NCI-H774 (cell line): ENCODE results near the gene DZIP3.
"Not testable (repeated sequence)": the region's sequence is repeated elsewhere in the genome, so short reads cannot be mapped to it uniquely, and the experiment has no call there.

Experiments
- DNase-seq: peaks from one replicate; lab custom pipeline; 2025; lab: John Stamatoyannopoulos, UW

DZIP3 gene

GRCh38 chr3:108692286-108692685, 102.8 kb downstream of the DZIP3 start:
- not testable (repeated sequence) for DNase-seq

- no peak for DNase-seq
These were observed 108.9 kb downstream of the DZIP3 start for GRCh38 chr3:108698461-108698860.

GRCh38 chr3:108705045-108705444, 115.5 kb downstream of the DZIP3 start:
- no peak for DNase-seq

- DNase-seq = no peak
These were observed 123.5 kb downstream of the DZIP3 start for GRCh38 chr3:108713009-108713516.

- no peak for DNase-seq
These were observed 124.3 kb downstream of the DZIP3 start for GRCh38 chr3:108713816-108714215.

GRCh38 chr3:108718454-108718853, 128.9 kb downstream of the DZIP3 start:
- no peak for DNase-seq

GRCh38 chr3:108719178-108719806, 129.8 kb downstream of the DZIP3 start:
- no peak for DNase-seq

GRCh38 chr3:108722724-108723123, 133.2 kb downstream of the DZIP3 start:
- no peak for DNase-seq

GRCh38 chr3:108724101-108724500, 134.6 kb downstream of the DZIP3 start:
- DNase-seq = no peak

GRCh38 chr3:108728105-108728504, 138.6 kb downstream of the DZIP3 start:
- no peak for DNase-seq

- no peak for DNase-seq
These were observed 139.4 kb downstream of the DZIP3 start for GRCh38 chr3:108728934-108729333.

GRCh38 chr3:108736821-108737220, 147.3 kb downstream of the DZIP3 start:
- no peak for DNase-seq

- DNase-seq = no peak
These were observed 153.4 kb downstream of the DZIP3 start for GRCh38 chr3:108742929-108743328.
